Kidney (tissue), 14 donors: ENCODE measurements around the gene ZNF710. TPM values are rescaled to one million over a fixed set of nuclear protein-coding genes. Genes with fewer than 3 reads are reported as not detected.

ENCODE experiments used
- DNase-seq, 5 donors: peaks; one replicate each; pipeline ENCODE4 v3.0.0-alpha.2; 2013 to 2020
- FAIRE-seq: peaks from 2 replicates; lab custom pipeline; 2012; peaks lifted over from hg19 to GRCh38; lab: Jason Lieb, UNC
- H3K27ac ChIP-seq, 2 donors: one replicate each; pipeline ENCODE4 v1.7.0; 2013; ENCODE audit warnings: low read depth in 2 of 2, low read length in 2 of 2, inconsistent platforms in 1 of 2
- H3K27me3 ChIP-seq: one replicate; pipeline ENCODE4 v1.7.1; 2013; ENCODE audit warnings: low read length, inconsistent platforms; ENCODE audit not compliant: control insufficient read depth, insufficient read depth
- H3K36me3 ChIP-seq, 3 donors: one replicate each; pipeline versions ENCODE4 v1.7.0 to v1.7.1; 2013; ENCODE audit warnings: low read length in 3 of 3, control low read depth in 1 of 3, inconsistent platforms in 1 of 3; ENCODE audit not compliant: insufficient read depth in 3 of 3, control insufficient read depth in 2 of 3
- H3K4me1 ChIP-seq, 3 donors: one replicate each; pipeline versions ENCODE4 v1.7.0 to v1.7.1; 2013; ENCODE audit warnings: low read length in 3 of 3, inconsistent platforms in 1 of 3, low read depth in 1 of 3; ENCODE audit not compliant: control insufficient read depth in 2 of 3, insufficient read depth in 2 of 3
- H3K4me3 ChIP-seq, 3 donors: one replicate each; pipeline versions ENCODE4 v1.7.0 to v1.8.1; 2013; ENCODE audit warnings: low read length in 3 of 3, control low read depth in 1 of 3, inconsistent platforms in 1 of 3
- H3K9ac ChIP-seq, 3 donors: one replicate each; pipeline versions ENCODE4 v1.7.0 to v1.7.1; 2013; ENCODE audit warnings: low read length in 3 of 3, control low read depth in 1 of 3, inconsistent platforms in 1 of 3
- H3K9me3 ChIP-seq, 3 donors: one replicate each; pipeline versions ENCODE4 v1.7.0 to v1.7.1; 2013; ENCODE audit warnings: low read length in 3 of 3, control low read depth in 1 of 3, inconsistent platforms in 1 of 3; ENCODE audit not compliant: control insufficient read depth in 2 of 3, insufficient read depth in 1 of 3
- intact Hi-C: fragments of 100-400 bp; cut with DNase I; formaldehyde crosslinking; loops from one replicate; pipeline ENCODE4 v1.11.1; 2022
- polyA plus RNA-seq: library from polyadenylated mRNA; stranded (reverse); fragments of 350-450 nt; fragmentation: Illumina TruSeq; extraction: RNeasy Lipid Tissue Mini Kit (QIAGEN cat#74804); gene quantifications from one replicate; pipeline ENCODE4 v1.2.3, GENCODE V29; 2014; ENCODE audit warnings: low read depth, low replicate concordance; ENCODE audit not compliant: insufficient read depth
- total RNA-seq: library from RNA; stranded (reverse); fragmentation: NEBNext Ultra II Directional; extraction: Animal tissue kit (Norgen Biotek cat#: 25700); gene quantifications from one replicate; pipeline ENCODE4 v1.2.1, GENCODE V29; 2021
- TF ChIP-seq, protein P1 (sequence below): IDR thresholded peaks from 3 replicates; pipeline ENCODE4 v1.5.1; 2012; ENCODE audit warnings: mild to moderate bottlenecking, moderate library complexity, borderline replicate concordance; ENCODE audit not compliant: insufficient read depth; ENCODE audit errors: extremely low read depth
- donor health status: control.
- donor health status: control.
- donor health status: control.
- donor health status: control.
- donor health status: control.
- donor health status: DM: yes; HTN: yes; CAD: no.
- donor health status: Normal renal cell carcinoma (clear cell type).

The ZNF710 gene
- total and polyA plus RNA-seq, 2 donors from 2014 or later: 11.0 to 17.0 TPM

DNA sequence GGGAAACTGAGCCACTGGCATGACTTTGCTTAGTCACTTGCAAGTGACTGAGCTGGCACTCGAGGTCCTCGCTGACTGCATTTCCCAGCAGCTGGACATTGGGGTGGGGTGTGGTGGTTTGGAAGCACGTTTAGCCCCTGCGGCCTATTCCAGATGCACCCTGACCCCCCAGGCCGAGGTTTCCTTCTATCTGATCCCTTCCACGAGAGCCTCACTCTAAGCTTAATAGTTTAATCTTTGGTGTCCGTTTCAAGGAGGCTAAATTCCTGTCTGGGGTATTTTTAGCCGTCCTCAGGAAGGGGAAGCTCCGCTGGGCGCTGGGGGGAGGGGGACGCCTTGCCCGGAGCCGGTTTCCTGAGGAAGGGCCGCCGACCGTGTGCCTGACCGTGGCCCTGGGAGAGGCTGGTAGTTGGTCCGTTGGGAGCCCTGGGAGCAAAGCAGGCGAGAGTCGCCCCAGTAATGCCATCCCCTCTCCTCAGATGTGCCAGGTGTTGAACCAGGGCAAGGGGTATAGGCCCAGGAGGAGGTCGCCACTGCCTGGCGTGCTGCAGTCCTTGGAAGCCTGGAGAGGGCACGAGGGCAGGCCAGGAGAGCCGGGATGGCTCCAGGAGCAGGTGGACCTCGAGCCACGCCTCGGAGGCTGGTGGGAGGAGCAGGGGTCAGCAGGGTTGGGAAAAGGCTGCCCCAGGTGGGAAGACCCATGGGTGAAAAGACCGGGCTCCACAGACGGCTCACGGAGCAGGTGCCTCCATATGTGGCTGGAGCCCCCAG is 64.0 kb downstream of the ZNF710 start:
- FAIRE-seq (no peak), DNase-seq (peak in 4 of 5 donors; percentile 50 to 85 (median 64))
- TF ChIP-seq, protein P1, sequence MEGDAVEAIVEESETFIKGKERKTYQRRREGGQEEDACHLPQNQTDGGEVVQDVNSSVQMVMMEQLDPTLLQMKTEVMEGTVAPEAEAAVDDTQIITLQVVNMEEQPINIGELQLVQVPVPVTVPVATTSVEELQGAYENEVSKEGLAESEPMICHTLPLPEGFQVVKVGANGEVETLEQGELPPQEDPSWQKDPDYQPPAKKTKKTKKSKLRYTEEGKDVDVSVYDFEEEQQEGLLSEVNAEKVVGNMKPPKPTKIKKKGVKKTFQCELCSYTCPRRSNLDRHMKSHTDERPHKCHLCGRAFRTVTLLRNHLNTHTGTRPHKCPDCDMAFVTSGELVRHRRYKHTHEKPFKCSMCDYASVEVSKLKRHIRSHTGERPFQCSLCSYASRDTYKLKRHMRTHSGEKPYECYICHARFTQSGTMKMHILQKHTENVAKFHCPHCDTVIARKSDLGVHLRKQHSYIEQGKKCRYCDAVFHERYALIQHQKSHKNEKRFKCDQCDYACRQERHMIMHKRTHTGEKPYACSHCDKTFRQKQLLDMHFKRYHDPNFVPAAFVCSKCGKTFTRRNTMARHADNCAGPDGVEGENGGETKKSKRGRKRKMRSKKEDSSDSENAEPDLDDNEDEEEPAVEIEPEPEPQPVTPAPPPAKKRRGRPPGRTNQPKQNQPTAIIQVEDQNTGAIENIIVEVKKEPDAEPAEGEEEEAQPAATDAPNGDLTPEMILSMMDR: no peak
- Histone ChIP-seq H3K36me3 (peaks cover 3% of the 10 kb centered on the region in 3 donors), H3K27me3 (no peaks in the 10 kb centered on the region), H3K4me3 (no peak overlapping the region), H3K9ac (no peak overlapping the region), H3K9me3 (no peaks in the 10 kb centered on the region), H3K27ac (peak overlapping the region; percentile 71 to 90), H3K4me1 (peaks cover 0 to 39% (median 12%) of the 10 kb centered on the region in 3 donors)
- intact Hi-C loops: loop anchor here (10.0 kb wide), 1 partner anchor 160 kb away; no protein-coding TSS in a partner anchor

- Histone ChIP-seq H3K27me3 (no peaks in the 10 kb centered on the region), H3K4me3 (no peak overlapping the region), H3K9ac (no peak overlapping the region), H3K36me3 (peaks cover 3% of the 10 kb centered on the region in 3 donors), H3K4me1 (peaks cover 0 to 37% (median 12%) of the 10 kb centered on the region in 3 donors), H3K27ac (peak overlapping the region; percentile 71 to 90), H3K9me3 (no peaks in the 10 kb centered on the region)
- FAIRE-seq (no peak), DNase-seq (no peak)
- intact Hi-C loops: loop anchor here (10.0 kb wide), 1 partner anchor 161 kb away; no protein-coding TSS in a partner anchor
- TF ChIP-seq, protein P1: no peak
Measured at GRCh38 chr15:90065682-90066049, 64.5 kb downstream of the ZNF710 start.

GRCh38 chr15:90067181-90067952 is 66.2 kb downstream of the ZNF710 start:
- TF ChIP-seq, protein P1: no peak
- DNase-seq (no peak), FAIRE-seq (no peak)
- intact Hi-C loops: loop anchor here (10.0 kb wide), 1 partner anchor 163 kb away; no protein-coding TSS in a partner anchor
- H3K4me3 ChIP-seq: no peak overlapping the region
- H3K4me1 ChIP-seq: peaks cover 0 to 25% (median 12%) of the 10 kb centered on the region in 3 donors
- H3K9ac ChIP-seq: no peak overlapping the region
- H3K27me3 ChIP-seq: no peaks in the 10 kb centered on the region
- peaks cover 3% of the 10 kb centered on the region in 3 donors for H3K36me3 ChIP-seq
- H3K27ac ChIP-seq: no peak overlapping the region
- no peaks in the 10 kb centered on the region for H3K9me3 ChIP-seq
